Vagina (tissue), 2 donors: Measurements from ENCODE around the gene AP1B1. TPM values are rescaled to one million over a fixed set of nuclear protein-coding genes. Genes with fewer than 3 reads are reported as not detected.

Experiments used
- DNase-seq, 2 donors: peaks; one replicate each; pipeline ENCODE4 v3.0.0-alpha.2; 2017; ENCODE audit errors: extremely low spot score in 2 of 2
- H3K27ac ChIP-seq: fragments of 200-600 bp; sonication (generic); one replicate; pipeline ENCODE4 v1.5.1; 2019
- H3K27me3 ChIP-seq: fragments of 200-600 bp; sonication (generic); one replicate; pipeline ENCODE4 v1.5.1; 2019
- H3K36me3 ChIP-seq, 2 donors: fragments of 200-600 bp; sonication (generic); one replicate each; pipeline ENCODE4 v1.5.1; 2017 to 2019
- H3K4me1 ChIP-seq: fragments of 200-600 bp; sonication (generic); one replicate; pipeline ENCODE4 v1.5.1; 2019
- H3K4me3 ChIP-seq, 2 donors: fragments of 200-600 bp; sonication (generic); 1 replicate in 1 of 2; 2 replicates in 1 of 2; pipeline ENCODE4 v1.5.1; 2016 to 2019
- H3K9me3 ChIP-seq: fragments of 200-600 bp; sonication (generic); one replicate; pipeline ENCODE4 v1.5.1; 2019
- POLR2A ChIP-seq, 2 donors: fragments of 450-650 bp; IDR thresholded peaks; one replicate each; pipeline ENCODE4 v1.6.1; 2017; ENCODE audit warnings: antibody characterized with exemption in 2 of 2, mild to moderate bottlenecking in 2 of 2, moderate library complexity in 2 of 2
- POLR2AphosphoS5 ChIP-seq, 2 donors: sonication (generic); formaldehyde crosslinking; IDR thresholded peaks; one replicate each; pipeline ENCODE4 v1.9.0; 2017; ENCODE audit warnings: antibody characterized with exemption in 2 of 2, mild to moderate bottlenecking in 2 of 2, low read depth in 1 of 2; ENCODE audit not compliant: insufficient read depth in 1 of 2
- intact Hi-C: fragments of 100-400 bp; cut with DNase I; formaldehyde crosslinking; loops from one replicate; pipeline ENCODE4 v1.15.1; 2023
- total RNA-seq: library from RNA; depleted of rRNA; stranded (reverse); fragments of >200 nt; gene quantifications from one replicate; pipeline ENCODE4 v1.2.3, GENCODE V29; 2016
- TF ChIP-seq, protein P1 (sequence below), 3 experiments: fragments of 450-650 bp in 2 of 3; fragments of 200-600 bp in 1 of 3; sonication (generic) in 1 of 3; IDR thresholded peaks; one replicate each; pipeline ENCODE4 v1.5.1; 2017 to 2019; ENCODE audit warnings: antibody characterized with exemption in 3 of 3, mild to moderate bottlenecking in 2 of 3, moderate library complexity in 2 of 3

Gene AP1B1
- total RNA-seq, 1 donor from 2014 or later = 60.9 TPM

DNA sequence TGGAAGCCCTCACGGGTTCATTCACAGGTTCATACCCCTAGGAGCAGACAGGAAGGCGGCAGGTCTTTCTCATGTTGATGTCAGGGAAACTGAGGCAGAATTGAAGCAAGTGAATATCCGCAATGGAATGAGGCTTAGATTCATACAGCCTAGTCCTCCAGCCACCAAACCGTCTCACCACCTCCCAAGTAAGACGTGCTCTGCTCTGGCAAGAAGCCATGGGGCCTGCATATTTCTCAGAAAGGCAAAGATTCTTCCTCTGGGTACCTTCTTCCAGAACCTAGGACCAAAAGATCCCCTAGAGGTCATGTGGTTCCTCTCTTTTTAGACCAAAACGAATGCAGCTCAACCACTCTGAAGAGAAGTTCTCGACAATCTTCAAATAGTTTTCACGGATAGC, 1.7 kb downstream of the AP1B1 start:
- H3K9me3 ChIP-seq = no peaks in the 10 kb centered on the region
- H3K4me1 ChIP-seq = peaks cover 50% of the 10 kb centered on the region
- H3K4me3 ChIP-seq = no peak overlapping the region
- TF ChIP-seq POLR2AphosphoS5 (IDR thresholded peaks at IDR 0.05; ENCODE audit: insufficient read depth in 1 of 2, low read depth in 1 of 2) = no peak
- TF ChIP-seq, protein P1, sequence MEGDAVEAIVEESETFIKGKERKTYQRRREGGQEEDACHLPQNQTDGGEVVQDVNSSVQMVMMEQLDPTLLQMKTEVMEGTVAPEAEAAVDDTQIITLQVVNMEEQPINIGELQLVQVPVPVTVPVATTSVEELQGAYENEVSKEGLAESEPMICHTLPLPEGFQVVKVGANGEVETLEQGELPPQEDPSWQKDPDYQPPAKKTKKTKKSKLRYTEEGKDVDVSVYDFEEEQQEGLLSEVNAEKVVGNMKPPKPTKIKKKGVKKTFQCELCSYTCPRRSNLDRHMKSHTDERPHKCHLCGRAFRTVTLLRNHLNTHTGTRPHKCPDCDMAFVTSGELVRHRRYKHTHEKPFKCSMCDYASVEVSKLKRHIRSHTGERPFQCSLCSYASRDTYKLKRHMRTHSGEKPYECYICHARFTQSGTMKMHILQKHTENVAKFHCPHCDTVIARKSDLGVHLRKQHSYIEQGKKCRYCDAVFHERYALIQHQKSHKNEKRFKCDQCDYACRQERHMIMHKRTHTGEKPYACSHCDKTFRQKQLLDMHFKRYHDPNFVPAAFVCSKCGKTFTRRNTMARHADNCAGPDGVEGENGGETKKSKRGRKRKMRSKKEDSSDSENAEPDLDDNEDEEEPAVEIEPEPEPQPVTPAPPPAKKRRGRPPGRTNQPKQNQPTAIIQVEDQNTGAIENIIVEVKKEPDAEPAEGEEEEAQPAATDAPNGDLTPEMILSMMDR (IDR thresholded peaks at IDR 0.05) = no peak
- no peak for TF ChIP-seq POLR2A (IDR thresholded peaks at IDR 0.05)
- H3K36me3 ChIP-seq = no peaks in the 10 kb centered on the region
- no peak for DNase-seq
- H3K27me3 ChIP-seq = no peaks in the 10 kb centered on the region
- intact Hi-C loops = loop anchor here (10.0 kb wide), 1 partner anchor 72 kb away; the partner anchor contains the start of gene RASL10A
- H3K27ac ChIP-seq = no peak overlapping the region

DNA sequence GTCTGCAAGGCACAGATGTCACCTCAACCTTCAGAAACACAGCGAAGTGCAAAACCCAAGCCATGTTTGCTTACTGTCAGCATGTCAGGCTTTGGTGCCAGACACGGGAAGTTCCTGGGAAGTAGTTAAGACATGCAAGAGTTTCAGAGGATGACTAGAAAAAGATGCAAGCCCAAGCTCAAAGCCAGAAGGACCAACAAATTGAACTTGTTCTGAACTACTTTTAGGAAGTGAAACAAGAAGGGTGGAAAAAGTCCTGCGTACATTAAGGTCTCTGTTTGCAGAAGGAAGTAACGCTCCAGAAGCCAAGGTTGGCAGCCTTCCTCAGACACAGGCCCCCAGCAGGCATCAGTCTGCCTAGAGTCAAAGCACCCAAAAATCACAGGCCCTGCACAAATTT, 2.6 kb downstream of the AP1B1 start:
- H3K4me3 ChIP-seq = no peak overlapping the region
- no peaks in the 10 kb centered on the region for H3K27me3 ChIP-seq
- H3K9me3 ChIP-seq = no peaks in the 10 kb centered on the region
- intact Hi-C loops = loop anchor here (10.0 kb wide), 1 partner anchor 71 kb away; the partner anchor contains the start of gene RASL10A
- H3K36me3 ChIP-seq = no peaks in the 10 kb centered on the region
- no peak for DNase-seq
- no peak for TF ChIP-seq POLR2AphosphoS5 (IDR thresholded peaks at IDR 0.05; ENCODE audit: insufficient read depth in 1 of 2, low read depth in 1 of 2)
- TF ChIP-seq POLR2A (IDR thresholded peaks at IDR 0.05) = no peak
- TF ChIP-seq, protein P1 (IDR thresholded peaks at IDR 0.05) = no peak
- no peak overlapping the region for H3K27ac ChIP-seq
- H3K4me1 ChIP-seq = peaks cover 53% of the 10 kb centered on the region

DNA sequence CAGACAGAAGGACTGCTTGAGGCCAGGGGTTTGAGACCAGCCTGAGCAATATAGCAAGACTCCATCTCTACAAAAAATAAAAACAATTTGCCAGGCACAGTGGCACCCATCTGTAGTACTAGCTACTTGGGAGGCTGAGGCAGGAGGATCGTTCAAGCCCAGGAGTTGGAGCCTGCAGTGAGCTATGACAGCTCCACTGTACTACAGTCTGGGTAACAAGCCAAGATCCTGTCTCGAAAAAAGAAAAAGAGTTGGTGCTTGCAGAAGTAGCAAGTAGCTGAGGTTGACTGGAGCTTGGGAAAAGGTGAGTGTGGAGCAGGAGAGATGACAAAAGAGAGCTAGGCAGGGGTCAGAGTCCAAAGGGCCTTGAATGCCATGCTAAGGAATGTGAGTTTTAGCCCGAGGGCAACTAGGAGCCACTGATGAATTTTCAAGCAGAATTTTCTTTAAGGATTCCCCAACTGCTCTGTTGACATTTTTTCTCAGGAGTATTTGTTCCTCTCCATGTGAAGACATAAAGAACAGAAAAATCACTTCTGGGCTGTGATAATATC, 3.1 kb downstream of the AP1B1 start:
- intact Hi-C loops = loop anchor here (10.0 kb wide), 1 partner anchor 70 kb away; the partner anchor contains the start of gene RASL10A
- H3K9me3 ChIP-seq = no peaks in the 10 kb centered on the region
- TF ChIP-seq POLR2AphosphoS5 (IDR thresholded peaks at IDR 0.05; ENCODE audit: insufficient read depth in 1 of 2, low read depth in 1 of 2) (no peak), POLR2A (IDR thresholded peaks at IDR 0.05) (no peak)
- TF ChIP-seq, protein P1 (IDR thresholded peaks at IDR 0.05) = no peak
- no peak overlapping the region for H3K27ac ChIP-seq
- H3K4me1 ChIP-seq = peaks cover 58% of the 10 kb centered on the region
- no peaks in the 10 kb centered on the region for H3K27me3 ChIP-seq
- H3K4me3 ChIP-seq = no peak overlapping the region
- no peaks in the 10 kb centered on the region for H3K36me3 ChIP-seq
- no peak for DNase-seq

DNA sequence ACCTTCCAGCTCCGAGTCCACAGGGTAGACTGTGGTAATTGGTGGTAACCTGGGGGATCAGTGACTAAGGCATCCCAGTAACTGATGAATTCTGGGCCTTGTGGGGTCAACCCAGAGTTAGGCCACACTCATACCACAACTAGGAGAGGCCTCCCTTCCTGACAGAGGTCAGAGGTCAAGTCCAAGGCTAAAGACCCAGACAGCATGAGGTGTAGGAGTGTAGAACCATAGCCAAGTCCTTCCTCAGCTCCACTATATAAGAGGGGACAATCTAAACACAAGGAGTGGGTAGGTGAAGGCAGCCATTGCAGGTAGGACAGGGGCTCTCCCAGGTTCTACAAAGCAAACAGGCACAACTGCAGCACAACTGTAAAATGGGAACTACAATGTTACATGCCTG, 4.6 kb downstream of the AP1B1 start:
- intact Hi-C loops = loop anchor here (10.0 kb wide), 1 partner anchor 69 kb away; the partner anchor contains the start of gene RASL10A
- no peaks in the 10 kb centered on the region for H3K9me3 ChIP-seq
- H3K4me1 ChIP-seq = peaks cover 62% of the 10 kb centered on the region
- no peak overlapping the region for H3K27ac ChIP-seq
- TF ChIP-seq POLR2A (IDR thresholded peaks at IDR 0.05) = no peak
- TF ChIP-seq POLR2AphosphoS5 (IDR thresholded peaks at IDR 0.05; ENCODE audit: insufficient read depth in 1 of 2, low read depth in 1 of 2) = no peak
- TF ChIP-seq, protein P1 (IDR thresholded peaks at IDR 0.05) = no peak
- DNase-seq = no peak
- H3K27me3 ChIP-seq = no peaks in the 10 kb centered on the region
- no peaks in the 10 kb centered on the region for H3K36me3 ChIP-seq
- no peak overlapping the region for H3K4me3 ChIP-seq

DNA sequence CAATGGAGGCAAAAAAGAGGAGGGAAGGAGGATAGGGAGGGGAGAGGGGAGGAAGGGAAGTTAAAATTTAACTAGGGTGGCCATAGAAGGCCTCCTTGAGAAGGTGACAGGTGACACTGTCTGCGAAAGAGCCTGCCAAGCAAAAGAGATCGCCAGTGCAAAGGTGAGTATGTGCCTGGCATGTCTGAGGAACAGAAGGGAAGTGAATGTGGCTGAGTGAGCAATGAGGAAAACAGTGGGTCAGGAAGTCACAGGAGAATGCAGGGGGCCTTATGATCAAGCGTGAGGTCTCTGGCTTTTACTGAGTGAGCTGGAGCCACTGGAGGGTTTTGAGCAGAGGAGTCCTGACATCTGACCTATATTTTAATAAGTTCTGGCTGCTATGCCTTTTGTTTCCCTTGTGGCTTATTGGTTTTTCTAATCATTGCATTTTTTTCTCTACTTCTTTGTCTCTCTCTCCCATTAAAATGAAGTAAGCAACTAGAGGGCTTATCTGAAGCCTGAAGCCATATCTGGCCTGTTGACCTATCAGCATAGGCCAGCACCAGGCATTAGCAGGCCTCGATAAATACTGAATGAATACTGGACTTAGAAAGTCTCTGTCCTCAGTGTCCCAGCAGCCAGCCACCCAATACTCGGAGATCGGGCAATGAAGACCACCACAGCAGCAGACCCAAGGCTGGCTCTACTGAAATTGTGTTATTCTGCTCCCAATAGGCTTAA, 5.6 kb downstream of the AP1B1 start:
- Histone ChIP-seq H3K4me1 (peaks cover 57% of the 10 kb centered on the region), H3K9me3 (no peaks in the 10 kb centered on the region), H3K27me3 (no peaks in the 10 kb centered on the region), H3K36me3 (no peaks in the 10 kb centered on the region), H3K4me3 (no peak overlapping the region), H3K27ac (no peak overlapping the region)
- TF ChIP-seq, protein P1 (IDR thresholded peaks at IDR 0.05) = no peak
- TF ChIP-seq POLR2AphosphoS5 (IDR thresholded peaks at IDR 0.05; ENCODE audit: insufficient read depth in 1 of 2, low read depth in 1 of 2) = no peak
- intact Hi-C loops = loop anchor here (10.0 kb wide), 1 partner anchor 68 kb away; the partner anchor contains the start of gene RASL10A
- DNase-seq = no peak
